HG03378 (cell line): ENCODE data around the gene SYCP2L.
A peak's percentile ranks its signal among the peaks of the same experiment; 100 is the strongest.

ENCODE experiments used
- ATAC-seq: cut with Tn5 transposase; IDR thresholded peaks from one replicate; pipeline ENCODE4 v1.9.1; 2021; ENCODE audit warnings: mild to moderate bottlenecking, moderate library complexity; ENCODE audit not compliant: unreplicated experiment

The SYCP2L gene

GRCh38 chr6:11006061-11006460, 119.2 kb downstream of the SYCP2L start:
- ATAC-seq: no peak

DNA sequence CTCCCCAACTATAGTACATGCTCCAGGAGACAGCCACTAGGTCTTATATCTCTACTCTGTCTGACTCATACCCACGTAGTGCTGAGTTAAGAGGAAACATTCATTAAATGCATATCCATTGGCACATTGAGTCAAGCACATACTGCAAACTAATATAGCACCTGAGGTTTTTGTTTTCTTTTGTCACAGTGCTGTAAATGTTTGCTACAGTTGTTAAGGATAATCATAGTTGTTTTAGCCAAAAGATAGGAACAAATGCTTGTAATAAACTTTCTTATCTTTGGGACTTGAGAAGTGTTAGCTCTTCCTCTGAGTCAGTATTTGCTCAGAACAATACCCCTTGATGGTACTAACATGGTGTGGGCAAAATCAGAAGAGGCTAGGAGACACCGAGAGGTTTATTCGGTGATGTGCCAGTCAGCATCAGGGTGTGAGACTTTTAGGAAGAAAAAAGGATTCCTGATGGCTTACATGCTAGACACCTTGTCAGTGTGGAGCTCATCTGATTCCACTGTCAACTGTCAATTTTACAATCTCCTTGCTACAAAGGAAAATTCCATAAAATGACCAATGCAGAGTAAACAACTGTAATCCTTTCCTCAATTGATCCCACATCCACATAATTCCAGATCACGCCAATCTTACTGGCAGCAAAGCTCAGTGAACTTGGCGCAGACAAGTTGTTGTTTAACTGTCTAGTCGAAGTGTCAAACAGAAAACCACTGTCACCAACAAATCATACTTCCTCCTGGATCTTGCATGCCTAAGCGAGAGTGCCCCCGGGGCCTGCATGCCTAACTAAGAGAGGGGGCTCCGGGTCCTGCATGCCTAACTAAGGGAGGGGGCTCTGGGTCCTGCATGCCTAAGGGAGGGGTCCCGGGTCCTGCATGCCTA, 121.1 kb downstream of the SYCP2L start:
- ATAC-seq: no peak

DNA sequence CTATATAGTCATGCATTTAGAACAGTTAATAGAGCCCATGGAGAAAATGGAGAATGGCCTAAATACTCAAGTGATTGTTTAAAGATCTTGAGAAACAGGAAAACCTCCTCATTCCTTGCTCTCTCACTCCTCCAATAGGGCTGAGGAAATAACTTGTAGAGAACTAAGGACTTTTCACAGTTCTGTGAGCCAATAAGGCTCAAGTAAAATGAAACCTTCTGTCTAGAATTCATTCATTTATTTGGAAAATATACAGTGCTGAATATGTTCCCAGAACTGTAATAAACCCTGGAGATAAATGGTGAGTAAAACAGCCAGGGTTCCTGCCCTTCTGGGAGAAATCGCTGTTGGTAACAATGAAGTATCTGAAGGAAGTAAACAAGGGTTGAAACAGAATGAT, 122.0 kb downstream of the SYCP2L start:
- no peak for ATAC-seq

- ATAC-seq: peak; percentile 72
Observed at GRCh38 chr6:11009353-11009752, 122.5 kb downstream of the SYCP2L start.

- ATAC-seq: no peak
Observed at GRCh38 chr6:11011787-11012234, 125.0 kb downstream of the SYCP2L start.

- no peak for ATAC-seq
Observed at GRCh38 chr6:11012295-11012754, 125.5 kb downstream of the SYCP2L start.

- ATAC-seq: no peak
Observed at GRCh38 chr6:11012976-11013720, 126.3 kb downstream of the SYCP2L start.

DNA sequence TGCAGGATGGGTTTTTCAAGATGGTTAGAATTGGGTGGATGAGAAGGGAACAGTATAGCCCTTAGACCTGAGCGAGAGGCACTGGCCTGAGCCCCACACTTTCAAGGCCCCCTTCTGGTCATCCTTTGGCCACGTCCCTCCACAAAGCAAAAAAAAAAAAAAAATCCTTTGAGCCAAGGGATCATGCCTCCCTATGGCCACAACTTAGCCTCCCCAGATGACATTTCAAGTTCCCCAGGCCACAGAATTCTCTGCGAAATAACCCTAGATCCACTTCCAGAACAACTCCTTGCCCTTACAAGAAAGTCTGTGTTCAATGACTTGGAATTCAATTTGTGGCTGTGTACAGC, 126.8 kb downstream of the SYCP2L start:
- ATAC-seq: no peak

GRCh38 chr6:11015102-11015501, 128.2 kb downstream of the SYCP2L start:
- ATAC-seq: no peak

- ATAC-seq: no peak
Observed at GRCh38 chr6:11016452-11016851, 129.6 kb downstream of the SYCP2L start.

- no peak for ATAC-seq
Observed at GRCh38 chr6:11017090-11017489, 130.2 kb downstream of the SYCP2L start.

DNA sequence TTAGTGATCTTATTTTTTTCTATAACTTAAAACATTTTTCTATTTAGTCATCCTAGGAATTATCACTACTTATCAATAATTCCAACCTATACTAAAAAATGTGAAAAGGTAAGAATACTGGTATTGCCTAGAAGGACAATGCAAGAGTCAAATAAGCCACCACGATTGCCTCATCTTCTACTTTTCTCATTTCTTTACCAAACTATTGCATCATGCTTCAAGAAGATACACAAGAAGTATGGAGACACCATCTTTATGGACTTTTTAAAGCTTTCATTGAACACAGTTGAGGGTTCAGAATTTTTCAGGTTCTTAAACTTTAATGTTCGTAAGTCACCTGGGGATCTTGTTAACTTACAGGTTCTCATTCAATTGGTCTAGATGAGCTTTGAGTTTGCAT, 131.4 kb downstream of the SYCP2L start:
- no peak for ATAC-seq

DNA sequence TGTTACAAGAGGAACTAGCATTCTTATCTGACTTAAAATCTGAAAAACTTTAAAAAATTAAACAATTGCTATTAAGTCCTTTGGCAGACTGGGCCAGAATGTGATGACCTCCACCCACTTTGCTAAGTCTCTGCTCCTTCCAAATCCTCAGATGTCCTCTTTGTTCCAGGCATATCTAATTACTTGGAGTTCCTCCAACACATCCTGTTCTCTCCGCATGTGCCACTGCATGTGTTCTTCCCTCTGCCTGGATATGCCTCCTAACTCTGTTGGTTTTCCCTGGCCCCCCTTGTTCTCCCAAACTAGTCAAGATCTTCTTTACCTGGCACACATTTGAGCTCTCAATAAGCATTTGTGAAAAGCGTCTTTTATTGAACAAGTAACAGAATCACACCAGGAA, 134.2 kb downstream of the SYCP2L start:
- ATAC-seq: no peak

DNA sequence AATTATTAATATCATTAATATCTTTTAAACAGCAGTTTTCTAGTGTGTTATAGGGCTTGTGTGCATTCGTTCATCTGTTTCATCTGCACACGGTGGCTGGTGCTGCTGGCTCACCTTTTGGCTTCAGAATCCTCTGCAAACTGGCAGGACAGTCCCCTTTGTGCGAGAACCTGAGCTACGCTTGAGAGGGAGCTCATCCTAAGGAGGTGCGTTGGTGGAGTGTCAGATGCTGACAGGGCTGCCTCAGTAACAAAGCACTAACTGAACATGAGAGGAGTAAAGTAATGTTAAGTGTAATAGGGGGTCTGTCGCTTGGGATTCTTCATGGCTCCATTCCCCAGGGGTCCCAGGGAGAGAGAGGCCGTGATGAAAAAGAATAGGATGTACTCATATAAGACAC, 134.9 kb downstream of the SYCP2L start:
- ATAC-seq: no peak

DNA sequence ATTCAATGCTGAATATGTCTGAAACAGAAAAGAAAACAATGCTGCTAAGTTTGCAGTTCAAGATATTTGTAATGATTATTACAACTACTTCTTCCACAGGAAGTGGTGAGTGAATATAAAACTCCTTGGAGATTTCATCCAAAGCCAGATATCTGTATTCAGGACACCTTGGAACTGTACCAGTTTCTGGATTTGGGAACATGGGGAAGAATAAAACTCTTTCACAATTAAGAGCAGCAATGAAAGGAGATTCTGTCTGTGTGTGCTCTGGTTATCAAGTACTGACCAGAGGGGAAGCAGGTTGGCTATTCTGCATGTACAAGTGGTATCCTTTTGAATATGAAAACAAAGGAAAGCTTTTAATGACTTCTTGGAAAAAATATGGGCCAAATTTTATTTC, 136.2 kb downstream of the SYCP2L start:
- no peak for ATAC-seq
